ENCODE data around the gene DNASE1L1.

Gene DNASE1L1

GRCh38 chrX:154435171-154435733 lies 26.2 kb upstream of the DNASE1L1 start:
- Histone ChIP-seq H3K27me3 (ENCODE audit: insufficient read depth, low read length, poor library complexity) (no peaks in the 10 kb centered on the region), H3K79me2 (ENCODE audit: insufficient read depth, low read length) (peaks cover 34% of the 10 kb centered on the region), H3K4me1 (ENCODE audit: insufficient read depth, low read length) (peaks cover 35% of the 10 kb centered on the region), H3K4me2 (ENCODE audit: insufficient read depth, low read length) (no peak overlapping the region), H4K20me1 (ENCODE audit: insufficient read depth, low read length) (peaks cover 19% of the 10 kb centered on the region), H3K27ac (ENCODE audit: low read length) (no peak overlapping the region), H3K9me3 (ENCODE audit: insufficient read depth, low read length, severe bottlenecking) (no peaks in the 10 kb centered on the region), H3K4me3 (ENCODE audit: low read depth in 1 of 2, low read length in 2 of 2) (no peak overlapping the region), H3K36me3 (ENCODE audit: insufficient read depth, low read length) (peaks cover 65% of the 10 kb centered on the region), H3K9ac (ENCODE audit: low read depth, low read length) (no peak overlapping the region), H2AFZ (ENCODE audit: low read depth, low read length) (no peak overlapping the region)
- DNase-seq = no peak
- ATAC-seq (ENCODE audit: insufficient read depth, low read depth) = no peak
- no peak for TF ChIP-seq CTCF (IDR thresholded peaks at IDR 0.05; ENCODE audit: borderline replicate concordance, extremely low read depth, low read length, poor library complexity, severe bottlenecking)
- TF ChIP-seq EZH2 (IDR thresholded peaks at IDR 0.05; ENCODE audit: borderline replicate concordance, low read depth, low read length, severe bottlenecking) = no peak

- no peak for TF ChIP-seq CTCF (IDR thresholded peaks at IDR 0.05; ENCODE audit: borderline replicate concordance, extremely low read depth, low read length, poor library complexity, severe bottlenecking)
- no peak for TF ChIP-seq EZH2 (IDR thresholded peaks at IDR 0.05; ENCODE audit: borderline replicate concordance, low read depth, low read length, severe bottlenecking)
- Histone ChIP-seq H2AFZ (ENCODE audit: low read depth, low read length) (no peak overlapping the region), H3K9ac (ENCODE audit: low read depth, low read length) (no peak overlapping the region), H3K4me2 (ENCODE audit: insufficient read depth, low read length) (no peak overlapping the region), H3K4me3 (ENCODE audit: low read depth in 1 of 2, low read length in 2 of 2) (no peak overlapping the region), H3K27ac (ENCODE audit: low read length) (no peak overlapping the region), H3K4me1 (ENCODE audit: insufficient read depth, low read length) (peaks cover 41% of the 10 kb centered on the region), H3K9me3 (ENCODE audit: insufficient read depth, low read length, severe bottlenecking) (no peaks in the 10 kb centered on the region), H3K27me3 (ENCODE audit: insufficient read depth, low read length, poor library complexity) (no peaks in the 10 kb centered on the region), H3K79me2 (ENCODE audit: insufficient read depth, low read length) (peaks cover 32% of the 10 kb centered on the region), H4K20me1 (ENCODE audit: insufficient read depth, low read length) (peaks cover 18% of the 10 kb centered on the region), H3K36me3 (ENCODE audit: insufficient read depth, low read length) (peaks cover 59% of the 10 kb centered on the region)
- ATAC-seq (ENCODE audit: insufficient read depth, low read depth) = no peak
- no peak for DNase-seq
These were observed 25.5 kb upstream of the DNASE1L1 start for GRCh38 chrX:154434394-154435168.

GRCh38 chrX:154433605-154434004 lies 24.6 kb upstream of the DNASE1L1 start:
- H3K27me3 ChIP-seq (ENCODE audit: insufficient read depth, low read length, poor library complexity) = no peaks in the 10 kb centered on the region
- peaks cover 11% of the 10 kb centered on the region for H4K20me1 ChIP-seq (ENCODE audit: insufficient read depth, low read length)
- DNase-seq = no peak
- no peak for ATAC-seq (ENCODE audit: insufficient read depth, low read depth)
- no peak overlapping the region for H3K4me3 ChIP-seq (ENCODE audit: low read depth in 1 of 2, low read length in 2 of 2)
- peaks cover 41% of the 10 kb centered on the region for H3K4me1 ChIP-seq (ENCODE audit: insufficient read depth, low read length)
- H3K4me2 ChIP-seq (ENCODE audit: insufficient read depth, low read length) = no peak overlapping the region
- no peak overlapping the region for H3K9ac ChIP-seq (ENCODE audit: low read depth, low read length)
- TF ChIP-seq CTCF (IDR thresholded peaks at IDR 0.05; ENCODE audit: borderline replicate concordance, extremely low read depth, low read length, poor library complexity, severe bottlenecking) = no peak
- no peak for TF ChIP-seq EZH2 (IDR thresholded peaks at IDR 0.05; ENCODE audit: borderline replicate concordance, low read depth, low read length, severe bottlenecking)
- no peaks in the 10 kb centered on the region for H3K9me3 ChIP-seq (ENCODE audit: insufficient read depth, low read length, severe bottlenecking)
- H2AFZ ChIP-seq (ENCODE audit: low read depth, low read length) = no peak overlapping the region
- peaks cover 51% of the 10 kb centered on the region for H3K36me3 ChIP-seq (ENCODE audit: insufficient read depth, low read length)
- peaks cover 35% of the 10 kb centered on the region for H3K79me2 ChIP-seq (ENCODE audit: insufficient read depth, low read length)
- H3K27ac ChIP-seq (ENCODE audit: low read length) = no peak overlapping the region

Data from DND-41 (cell line).